ENCODE measurements around the gene ADIPOR2. TPM values are rescaled to one million over a fixed set of nuclear protein-coding genes. Genes with fewer than 3 reads are reported as not detected.

ADIPOR2 gene
- polyA plus RNA-seq, 2 of the 4 experiments (the other 2 are of a cell fraction), result 60.4 to 65.4 TPM

- ATAC-seq, result peak; percentile 44 to 53; a peak in 3 of 6 replicates
- FAIRE-seq, result peak; percentile 99
- H3K4me1 ChIP-seq, result peaks cover 4% of the 10 kb centered on the region; the same call in 2 of the 3 replicates
- no peak overlapping the region for H3K27ac ChIP-seq
- DNase-seq (ENCODE audit: low read depth in 1 of 2, low spot score in 1 of 2), result peak; percentile 60 to 78
- 53% methylated on average over 10 of the region's 10 CpGs for WGBS (ENCODE audit: missing lambda C conversion rate)
- no peak overlapping the region for H3K4me2 ChIP-seq
- ChIA-PET CTCF (interaction anchor here (0.6 to 14.6 kb wide), 71 partner anchors 8 to 840 kb away, joined by 3 to 483 read pairs (median 5); partner anchors contain the start of genes ADIPOR2 and WNT5B), POLR2A (interaction anchor here (0.7 to 2.2 kb wide), 4 partner anchors 100 to 138 kb away, joined by 3 to 10 read pairs (median 4); partner anchors contain the start of gene ADIPOR2)
- H3K9me3 ChIP-seq, result no peaks in the 10 kb centered on the region
- TF ChIP-seq MAZ (IDR thresholded peaks at IDR 0.05; ENCODE audit: borderline replicate concordance, low read depth, low read length) (no peak), RAD21 (conservative IDR thresholded peaks at IDR 0.05 in 1 of 2, IDR thresholded peaks at IDR 0.05 in 1 of 2) (peak; percentile 91 to 93), CTCF (IDR thresholded peaks at IDR 0.05) (peak; percentile 91), SMC3 (IDR thresholded peaks at IDR 0.05) (peak; percentile 98)
- no peak overlapping the region for H3K4me3 ChIP-seq
These were observed 100.4 kb downstream of the ADIPOR2 start for GRCh38 chr12:1791104-1791841.

DNA sequence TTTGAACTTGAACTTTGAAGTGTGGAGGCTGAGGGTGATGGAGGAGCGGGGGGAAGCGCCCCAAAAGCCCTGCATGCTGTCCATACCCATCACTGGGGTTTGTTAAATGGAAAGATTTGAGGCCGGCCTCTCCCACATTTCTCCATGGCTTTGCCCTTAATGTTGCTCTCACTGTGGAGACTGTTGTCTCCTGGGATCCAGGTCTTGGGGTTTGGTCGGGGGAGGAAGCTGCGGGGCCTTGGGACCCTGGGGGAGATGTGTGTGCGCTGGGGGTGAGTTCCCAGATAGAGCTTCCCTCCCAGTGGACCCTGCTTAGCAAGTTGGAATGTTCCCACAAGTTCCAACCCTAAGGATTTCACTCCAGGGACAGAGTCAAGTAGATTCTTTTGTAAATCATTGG, 101.5 kb downstream of the ADIPOR2 start:
- 89% methylated on average over 6 of the region's 6 CpGs for WGBS (ENCODE audit: missing lambda C conversion rate)
- no peak for ATAC-seq
- H3K9me3 ChIP-seq, result no peaks in the 10 kb centered on the region
- ChIA-PET CTCF (interaction anchor here (0.6 to 14.6 kb wide), 12 partner anchors 10 to 790 kb away, joined by 3 to 483 read pairs (median 17); partner anchors contain the start of gene WNT5B), POLR2A (no interaction called here)
- no peak overlapping the region for H3K27ac ChIP-seq
- peaks cover 10% of the 10 kb centered on the region for H3K4me1 ChIP-seq
- FAIRE-seq, result no peak
- no peak for TF ChIP-seq HMGXB4 (CRISPR knock-in tag; IDR thresholded peaks at IDR 0.05; ENCODE audit: borderline replicate concordance)
- TF ChIP-seq, protein P1, sequence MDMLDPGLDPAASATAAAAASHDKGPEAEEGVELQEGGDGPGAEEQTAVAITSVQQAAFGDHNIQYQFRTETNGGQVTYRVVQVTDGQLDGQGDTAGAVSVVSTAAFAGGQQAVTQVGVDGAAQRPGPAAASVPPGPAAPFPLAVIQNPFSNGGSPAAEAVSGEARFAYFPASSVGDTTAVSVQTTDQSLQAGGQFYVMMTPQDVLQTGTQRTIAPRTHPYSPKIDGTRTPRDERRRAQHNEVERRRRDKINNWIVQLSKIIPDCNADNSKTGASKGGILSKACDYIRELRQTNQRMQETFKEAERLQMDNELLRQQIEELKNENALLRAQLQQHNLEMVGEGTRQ (IDR thresholded peaks at IDR 0.05), result no peak
- TF ChIP-seq FOXS1 (CRISPR knock-in tag; IDR thresholded peaks at IDR 0.05), result no peak
- TF ChIP-seq NFE2L2 (conservative IDR thresholded peaks at IDR 0.05; ENCODE audit: low read length), result no peak
- TF ChIP-seq, protein P2, sequence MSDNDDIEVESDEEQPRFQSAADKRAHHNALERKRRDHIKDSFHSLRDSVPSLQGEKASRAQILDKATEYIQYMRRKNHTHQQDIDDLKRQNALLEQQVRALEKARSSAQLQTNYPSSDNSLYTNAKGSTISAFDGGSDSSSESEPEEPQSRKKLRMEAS (IDR thresholded peaks at IDR 0.05), result no peak
- TF ChIP-seq ELK1 (IDR thresholded peaks at IDR 0.05; ENCODE audit: low read depth, low read length), result no peak
- TF ChIP-seq TP53 (CRISPR knock-in tag; IDR thresholded peaks at IDR 0.05), result no peak
- no peak for TF ChIP-seq HOXA7 (CRISPR knock-in tag; IDR thresholded peaks at IDR 0.05)
- TF ChIP-seq NPAS2 (CRISPR knock-in tag; IDR thresholded peaks at IDR 0.05; ENCODE audit: borderline replicate concordance), result no peak
- no peak for TF ChIP-seq HOXB13 (CRISPR knock-in tag; IDR thresholded peaks at IDR 0.05; ENCODE audit: low read depth)
- TF ChIP-seq EP300 (IDR thresholded peaks at IDR 0.05), result no peak
- TF ChIP-seq RNF2 (IDR thresholded peaks at IDR 0.05; ENCODE audit: borderline replicate concordance, low read depth), result no peak
- no peak for TF ChIP-seq PHF8 (IDR thresholded peaks at IDR 0.05; ENCODE audit: borderline replicate concordance, low read depth)
- no peak overlapping the region for H3K4me2 ChIP-seq
- no peak overlapping the region for H3K4me3 ChIP-seq
- no peak for DNase-seq (ENCODE audit: low read depth in 1 of 2, low spot score in 1 of 2)
